Stimulated activated CD4-positive, alpha-beta T cell treated with anti-CD3 and anti-CD28 coated beads, Interleukin-4, amount 100 ng/mL, for 4 hours (primary cell): ENCODE measurements around the gene C6orf89.

Source experiments
- DNase-seq, 2 experiments: peaks; one replicate each; pipeline ENCODE4 v3.0.0-alpha.2; 2020

The C6orf89 gene

GRCh38 chr6:36970892-36971842, 85.4 kb downstream of the C6orf89 start:
- no peak for DNase-seq

DNA sequence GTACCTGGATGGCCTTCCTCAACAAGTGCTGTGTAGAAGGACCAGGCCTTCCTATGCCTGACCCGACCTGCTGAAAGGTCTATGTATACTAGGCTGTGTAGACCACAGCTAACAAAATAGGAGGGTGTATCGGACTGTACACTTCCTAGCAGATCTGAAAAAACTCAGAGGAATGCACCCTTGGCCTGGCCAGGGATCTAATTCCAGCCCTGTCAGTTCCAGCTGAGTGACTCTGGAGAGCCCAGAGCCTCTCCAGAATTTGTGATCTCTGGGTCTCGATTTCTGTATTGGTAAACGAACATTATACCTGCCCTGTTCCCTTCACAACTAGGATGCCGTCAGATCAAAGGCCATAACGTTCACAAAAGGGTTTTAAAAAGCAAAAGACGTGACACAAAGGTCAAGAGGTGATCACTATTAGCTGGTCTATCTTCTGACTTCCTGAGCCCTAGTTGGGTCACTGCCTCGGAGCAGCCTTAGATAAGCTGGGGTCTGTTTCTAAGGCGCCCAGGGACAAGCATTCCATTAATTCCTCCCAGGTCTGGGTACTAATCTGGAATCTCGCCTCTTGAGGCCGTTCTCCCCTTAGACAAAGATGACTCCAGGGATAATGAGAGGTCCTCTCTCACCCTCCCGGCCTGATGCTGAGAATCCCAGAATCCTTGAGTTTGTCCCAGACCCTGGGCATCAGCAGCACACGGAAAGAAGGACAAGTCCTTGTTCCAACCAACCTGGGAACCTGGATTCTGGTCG, 86.3 kb downstream of the C6orf89 start:
- DNase-seq, result no peak

DNA sequence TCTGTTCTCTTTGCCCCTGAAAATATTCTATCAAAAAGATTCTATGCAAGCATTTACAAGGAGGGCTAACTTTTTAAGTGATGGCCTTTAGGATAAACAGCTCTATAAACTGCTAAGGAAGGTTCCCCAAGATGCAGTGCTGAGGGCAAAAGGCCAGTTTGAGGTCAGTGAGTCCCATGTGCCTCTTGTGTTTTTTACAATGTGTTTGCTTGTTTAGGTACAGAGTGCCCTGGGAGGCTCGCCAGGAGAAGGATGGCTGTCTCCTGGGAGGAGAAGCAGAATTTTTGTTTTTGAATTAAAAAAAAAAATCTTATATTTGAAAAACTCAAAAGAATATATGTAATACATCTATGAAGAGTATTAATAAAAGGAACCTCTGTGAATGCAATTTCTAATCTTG, 87.4 kb downstream of the C6orf89 start:
- DNase-seq, result no peak

DNA sequence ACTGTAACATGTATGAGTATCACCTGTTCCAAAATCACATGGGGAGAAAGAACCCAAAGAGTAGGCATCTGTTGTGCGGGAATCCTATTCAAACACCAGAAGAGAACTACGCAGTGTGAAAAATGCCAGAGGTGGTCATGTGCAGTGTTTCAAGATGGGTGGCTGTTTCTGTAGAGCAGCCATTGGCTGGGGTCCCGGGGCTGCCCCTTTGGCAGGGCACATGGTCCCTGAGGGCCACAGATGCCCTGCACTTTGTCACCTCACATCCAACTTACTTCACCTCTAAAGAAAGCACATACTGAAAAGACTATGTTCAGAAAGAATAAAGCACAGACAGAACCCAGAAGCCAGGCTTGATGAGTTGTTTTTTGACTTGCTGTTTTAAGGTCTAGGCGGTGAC, 87.9 kb downstream of the C6orf89 start:
- DNase-seq, result no peak

- DNase-seq, result no peak
Measured at GRCh38 chr6:36975231-36976006, 89.7 kb downstream of the C6orf89 start.

GRCh38 chr6:36976007-36976264, 90.2 kb downstream of the C6orf89 start:
- DNase-seq, result no peak

GRCh38 chr6:36976509-36976908, 90.8 kb downstream of the C6orf89 start:
- no peak for DNase-seq

DNA sequence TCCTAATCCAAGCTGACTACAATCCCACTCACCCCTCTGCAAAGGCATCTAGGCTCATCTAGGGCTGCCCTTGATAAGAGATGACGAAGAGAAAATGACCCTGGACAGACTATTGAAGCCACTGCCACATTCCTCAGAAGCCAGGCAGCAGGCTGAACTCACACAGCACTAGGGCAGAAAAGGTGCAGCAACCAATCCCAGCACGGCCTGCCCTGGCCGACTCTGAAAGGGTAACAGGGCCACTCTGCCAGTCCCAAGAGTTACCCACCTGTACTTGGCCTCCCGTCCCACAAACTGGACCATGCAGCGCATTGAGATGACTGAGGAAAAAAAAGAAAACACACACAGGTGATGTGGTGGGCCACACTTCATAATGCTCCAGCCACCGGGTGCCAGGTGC, 91.2 kb downstream of the C6orf89 start:
- DNase-seq, result no peak

DNA sequence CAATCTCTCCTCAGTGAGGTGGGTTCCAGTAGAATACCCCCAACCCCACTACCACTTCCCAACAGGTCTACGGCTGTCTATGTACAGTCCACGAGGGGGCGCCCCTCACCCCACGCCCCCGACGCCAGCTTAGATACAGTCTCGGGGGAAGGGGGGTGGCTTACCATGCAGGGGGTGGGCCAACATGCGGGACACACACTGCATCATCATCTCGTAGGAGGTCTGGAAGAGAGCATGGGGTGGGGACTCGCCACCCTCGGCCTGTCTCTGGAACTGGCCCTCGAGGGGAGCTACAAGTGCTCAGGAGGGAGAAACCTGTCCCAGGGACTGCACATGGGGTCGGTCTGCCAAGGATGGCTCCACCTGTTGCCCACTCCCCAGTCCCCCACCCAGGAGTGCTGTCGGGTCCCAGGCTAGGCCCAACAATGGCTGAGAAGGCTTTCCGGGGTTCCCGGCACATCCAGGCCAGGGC, 91.8 kb downstream of the C6orf89 start:
- no peak for DNase-seq
